ENCODE data around the gene CYP46A1.
"Not testable (repeated sequence)": the region's sequence is repeated elsewhere in the genome, so short reads cannot be mapped to it uniquely, and the experiment has no call there.

CYP46A1 gene

DNA sequence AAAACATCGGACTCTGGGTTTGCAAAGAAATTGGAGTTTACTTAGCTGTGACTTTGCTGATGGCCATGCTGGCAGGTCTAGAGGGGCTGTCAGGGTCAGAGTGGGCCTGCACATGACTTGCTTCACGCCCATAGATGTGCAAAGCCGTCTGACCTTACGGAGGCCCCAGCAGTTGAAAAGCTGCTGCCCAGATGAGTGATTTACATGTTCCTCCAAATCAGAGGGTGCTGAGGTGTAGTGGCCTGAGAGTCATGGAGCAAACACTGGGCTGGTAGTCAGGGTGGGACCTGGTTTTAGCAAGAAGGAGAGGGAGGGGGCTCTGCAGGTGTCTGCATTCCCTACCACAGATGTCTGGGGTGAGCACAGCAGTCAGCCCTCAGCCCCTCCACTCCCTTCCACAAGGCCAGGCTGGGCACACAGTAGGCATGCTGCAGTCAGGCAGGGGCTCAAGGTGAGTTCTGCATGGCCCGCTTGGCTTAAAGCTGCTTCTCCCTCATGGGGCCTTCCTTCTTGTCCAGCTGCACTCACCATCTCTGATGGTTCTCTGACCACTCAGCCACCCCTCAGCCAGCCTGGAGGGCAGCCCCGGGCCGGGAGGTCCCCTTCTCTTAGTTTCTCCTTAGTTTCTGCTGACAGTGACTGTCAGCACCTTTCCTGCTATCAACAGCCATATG lies 74.9 kb downstream of the CYP46A1 start:
- DNase-seq (ENCODE audit: low spot score), result no peak

DNA sequence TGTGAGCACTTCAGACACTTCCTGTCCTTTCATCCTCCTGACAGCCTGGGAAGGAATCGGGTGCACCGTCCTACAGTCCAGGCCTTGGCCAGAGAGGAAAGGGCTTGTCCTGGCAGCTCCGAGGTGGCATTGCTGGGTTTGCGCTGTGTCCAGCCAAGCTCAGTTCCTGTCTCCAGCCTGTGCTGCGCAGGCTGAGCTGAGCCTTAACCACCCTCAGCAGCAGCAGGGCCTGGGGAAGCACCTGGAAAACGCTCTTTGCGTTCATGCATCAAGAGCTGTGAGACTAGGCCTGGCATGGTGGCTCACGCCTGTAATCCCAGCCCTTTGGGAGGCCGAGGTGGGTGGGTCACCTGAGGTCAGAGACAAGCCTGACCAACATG lies 75.4 kb downstream of the CYP46A1 start:
- DNase-seq (ENCODE audit: low spot score), result no peak

DNA sequence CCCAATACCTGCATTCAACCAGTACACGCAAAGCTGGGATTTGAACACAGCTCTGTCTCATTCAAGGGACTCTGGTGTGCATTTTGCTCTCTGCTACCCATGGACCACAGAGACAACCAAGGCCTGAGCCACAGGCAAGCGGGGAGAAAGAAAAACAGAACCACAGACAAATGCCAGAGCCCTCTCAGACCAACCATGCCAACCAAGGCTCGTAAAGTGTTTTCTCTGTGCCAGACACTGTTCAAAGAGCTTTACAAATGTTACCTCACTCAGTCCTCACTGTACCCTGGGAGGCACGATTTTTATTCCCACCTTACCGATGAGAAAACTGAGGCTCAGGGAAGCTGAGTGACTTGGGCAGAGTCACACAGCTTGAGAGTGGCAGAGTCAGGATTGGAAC lies 76.7 kb downstream of the CYP46A1 start:
- DNase-seq (ENCODE audit: low spot score), result no peak

DNA sequence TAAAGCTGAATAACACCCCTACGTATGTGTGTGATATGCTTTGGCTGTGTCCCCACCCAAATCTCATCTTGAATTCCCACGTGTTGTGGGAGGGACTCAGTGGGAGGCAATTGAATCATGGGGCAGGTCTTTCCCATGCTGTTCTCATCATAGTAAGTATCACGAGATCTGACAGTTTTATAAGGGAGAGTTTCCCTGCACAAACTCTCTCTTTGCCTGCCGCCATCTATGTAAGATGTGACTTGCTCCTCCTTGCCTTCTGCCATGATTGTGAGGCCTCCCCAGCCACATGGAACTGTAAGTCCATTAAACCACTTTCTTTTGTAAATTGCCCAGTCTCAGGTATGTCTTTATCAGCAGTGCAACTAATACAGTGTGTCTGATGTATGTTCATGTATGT lies 78.8 kb downstream of the CYP46A1 start:
- not testable (repeated sequence) for DNase-seq (ENCODE audit: low spot score)

DNA sequence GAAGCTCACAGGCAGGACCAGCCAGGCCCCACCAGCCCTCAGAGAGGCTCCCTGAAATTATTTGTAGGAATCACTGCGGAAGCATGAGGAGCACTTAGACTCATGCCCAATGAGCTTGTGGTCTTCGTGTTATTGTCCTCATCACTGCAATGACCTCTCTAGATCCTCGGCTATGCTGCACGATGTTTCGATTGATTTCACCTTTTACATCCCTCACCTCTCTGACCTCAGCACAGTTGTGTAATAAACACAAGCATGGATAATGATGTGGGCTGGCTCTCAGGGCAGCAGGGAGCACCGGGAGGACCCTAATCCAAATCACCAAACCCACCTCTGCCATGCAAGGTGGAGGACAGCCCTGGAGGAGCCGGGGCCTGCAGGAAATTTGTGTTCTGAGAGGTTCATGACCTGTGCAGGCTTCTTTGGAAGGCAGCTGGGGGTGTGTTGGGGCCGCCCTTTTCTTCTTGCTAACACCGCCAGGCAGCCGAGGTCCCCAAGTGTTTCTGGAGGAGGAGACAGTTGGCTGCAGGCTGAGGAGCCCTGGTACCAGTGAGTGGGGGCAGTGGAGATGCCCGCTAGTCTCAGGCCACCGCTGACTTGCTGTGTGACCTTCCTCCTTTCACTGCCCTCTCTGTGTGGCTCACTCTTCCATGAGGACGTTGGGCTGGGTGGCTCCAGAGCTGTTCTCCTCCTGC lies 79.6 kb downstream of the CYP46A1 start:
- no peak for DNase-seq (ENCODE audit: low spot score)

DNA sequence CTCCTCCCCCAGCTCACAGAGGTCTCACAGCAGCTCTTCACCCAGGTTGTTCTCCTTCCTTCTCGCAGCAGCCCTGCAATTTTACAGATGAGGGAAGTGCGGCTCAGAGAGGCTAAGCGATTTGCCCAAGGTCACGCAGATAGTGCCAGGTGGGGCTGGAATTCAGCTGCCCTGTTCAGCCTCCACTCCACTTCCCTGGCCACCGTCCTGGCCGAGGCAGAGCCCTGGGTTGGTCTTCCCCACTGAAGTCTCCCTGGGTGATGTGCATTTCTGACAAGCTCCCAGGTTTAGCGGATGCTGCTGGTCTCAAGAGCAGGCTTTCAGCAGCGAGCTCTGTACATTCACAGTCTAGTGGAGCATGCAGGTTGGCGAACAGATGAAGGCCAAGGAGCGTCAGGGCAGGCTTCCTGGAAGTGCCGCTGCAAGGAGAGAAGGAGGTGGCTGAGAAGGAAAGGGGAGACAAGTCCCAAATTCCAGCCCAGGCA lies 80.2 kb downstream of the CYP46A1 start:
- no peak for DNase-seq (ENCODE audit: low spot score)

DNA sequence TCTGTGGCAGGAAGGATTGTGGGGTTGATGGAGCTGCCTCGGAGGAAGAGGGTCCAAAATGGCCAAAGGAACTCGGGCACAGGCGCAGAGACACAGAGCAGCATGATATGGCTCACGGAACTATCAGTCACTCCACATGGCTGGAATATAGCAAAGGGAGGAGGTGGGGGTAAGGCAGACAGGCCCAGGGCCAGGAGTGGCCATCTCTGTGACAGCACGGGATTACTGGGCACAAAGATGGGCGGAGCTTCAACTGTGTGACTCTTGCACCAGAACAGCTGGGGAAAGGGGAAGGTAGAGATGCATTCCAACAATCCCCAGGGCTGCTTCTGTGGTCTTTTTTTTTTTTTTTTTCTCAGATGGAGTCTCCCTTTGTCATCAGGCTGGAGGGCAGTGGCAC lies 84.3 kb downstream of the CYP46A1 start:
- DNase-seq (ENCODE audit: low spot score), result no peak

DNA sequence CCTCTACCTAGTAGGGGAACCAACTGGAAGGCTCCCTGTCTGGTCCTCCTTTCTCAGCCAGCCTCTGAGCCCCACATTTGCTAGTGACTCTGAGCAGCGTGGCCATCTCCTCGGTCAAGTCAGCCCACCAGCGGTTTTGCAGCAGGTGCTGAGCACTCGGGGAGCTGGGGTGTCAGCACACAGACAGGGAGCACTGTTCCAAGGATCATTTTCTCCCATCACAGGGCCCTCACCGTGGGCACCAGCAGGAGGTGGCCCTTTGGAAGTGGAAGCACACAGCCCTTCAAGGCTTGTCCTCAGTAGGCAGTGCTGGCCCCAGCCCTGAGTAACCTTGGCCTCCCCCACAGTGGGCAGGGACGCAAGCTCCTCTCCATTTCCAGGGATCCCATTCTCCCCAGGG lies 85.0 kb downstream of the CYP46A1 start:
- no peak for DNase-seq (ENCODE audit: low spot score)

DNA sequence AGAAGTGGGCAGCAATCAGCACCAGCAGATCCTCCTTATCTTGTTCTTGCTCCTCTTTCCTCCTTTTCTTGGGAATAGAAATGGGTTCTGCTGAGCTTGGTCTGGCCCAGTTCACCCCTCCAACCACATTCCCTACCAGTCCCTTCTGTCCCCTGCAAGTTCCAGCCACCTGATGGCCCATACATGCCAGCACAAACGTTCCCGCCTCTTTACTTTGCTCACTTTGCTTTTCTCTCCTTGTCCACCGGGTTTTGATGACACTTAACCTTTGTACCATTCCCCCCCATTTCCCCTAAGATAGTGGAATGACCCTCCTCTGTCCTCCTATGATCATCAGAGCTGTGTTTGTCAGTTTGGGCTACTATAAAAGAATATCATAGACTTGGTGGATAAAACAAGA lies 85.7 kb downstream of the CYP46A1 start:
- no peak for DNase-seq (ENCODE audit: low spot score)

DNA sequence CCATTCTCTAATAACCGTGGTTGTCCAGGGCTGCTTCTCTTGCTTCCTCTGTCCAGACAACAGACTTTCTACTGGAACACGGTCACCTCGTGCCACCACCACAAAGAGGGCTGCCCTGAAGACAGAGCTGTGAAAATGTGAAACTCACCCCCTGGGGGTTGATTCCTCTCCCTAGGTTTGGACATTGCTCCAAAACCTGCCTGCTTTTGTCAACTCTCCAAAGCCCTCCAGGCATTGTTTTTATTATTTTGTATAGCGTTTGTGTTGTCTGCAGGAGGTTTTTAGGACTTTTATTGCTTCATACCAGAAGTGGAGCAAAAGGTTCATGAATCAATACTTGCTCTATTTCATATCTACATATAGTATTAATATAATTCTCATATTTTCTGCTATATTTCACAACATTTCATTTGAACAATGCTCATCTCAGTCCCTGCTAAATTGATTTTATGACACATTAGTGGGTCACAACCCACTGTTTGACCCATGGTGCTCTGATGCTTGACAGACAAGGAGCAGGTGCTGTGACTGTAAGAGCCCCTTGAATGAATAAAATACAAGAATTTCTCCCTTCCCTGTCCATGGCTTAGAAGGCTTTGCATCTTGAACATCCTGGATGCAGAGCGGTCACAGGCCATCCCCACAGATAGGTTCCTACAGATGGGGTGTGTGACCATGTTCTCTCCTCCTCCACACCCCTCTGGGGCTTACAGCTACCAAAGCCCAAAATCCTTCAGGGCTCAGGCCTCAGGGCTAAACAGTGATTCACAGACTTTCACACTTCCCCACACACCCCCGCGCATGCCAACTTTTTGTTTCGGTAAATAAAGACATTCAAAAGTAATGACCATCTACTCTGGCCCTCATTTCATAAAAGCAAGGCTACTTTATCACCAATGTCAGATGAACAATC lies 88.5 kb downstream of the CYP46A1 start:
- DNase-seq (ENCODE audit: low spot score), result no peak

DNA sequence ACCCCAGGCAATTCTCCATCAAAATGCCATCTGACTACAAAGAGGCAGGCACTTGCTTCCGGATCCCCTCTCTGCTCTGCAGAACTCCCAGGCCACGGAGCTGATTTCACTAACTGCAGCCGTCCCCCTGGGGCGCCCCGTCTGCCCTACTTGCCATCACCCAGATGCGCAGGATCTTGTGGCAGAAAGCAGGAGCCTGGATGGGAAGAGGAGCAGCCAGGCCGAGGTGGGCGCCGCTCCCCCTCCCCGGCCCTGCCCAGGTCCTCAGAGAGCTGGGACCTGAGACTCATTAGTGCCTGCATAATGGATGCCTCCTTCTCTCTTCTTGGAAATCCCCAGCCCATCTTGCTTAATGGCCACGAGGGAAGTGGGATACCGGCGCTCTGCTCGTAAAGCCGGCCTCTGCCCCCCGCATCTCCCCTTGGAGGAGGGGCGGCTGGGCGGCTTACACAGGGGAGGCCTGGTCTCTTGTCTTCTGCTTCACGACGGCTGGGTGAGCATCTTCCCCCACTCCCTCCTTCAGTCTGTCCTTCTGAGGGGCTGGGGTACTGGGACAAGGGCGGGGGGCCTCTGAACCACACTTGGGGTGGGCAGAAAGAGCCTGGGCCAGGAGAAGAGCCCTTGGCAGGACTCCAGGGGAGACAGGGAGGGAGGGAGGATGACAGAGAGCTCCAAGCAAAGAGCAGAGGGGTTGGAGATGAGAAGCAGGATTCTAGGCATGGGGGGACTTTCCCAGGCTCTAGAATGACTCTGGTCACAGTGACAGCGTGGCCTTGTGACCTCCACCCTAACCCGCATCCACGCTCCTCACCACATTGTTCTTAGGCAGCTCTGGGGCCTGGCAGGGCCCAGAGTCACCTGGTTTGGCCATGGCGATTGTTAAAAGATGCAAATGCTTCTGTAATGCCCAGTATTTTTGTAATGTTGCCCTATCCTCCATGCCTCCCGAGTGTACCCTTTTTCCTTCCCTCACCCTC lies 89.7 kb downstream of the CYP46A1 start:
- no peak for DNase-seq (ENCODE audit: low spot score)

DNA sequence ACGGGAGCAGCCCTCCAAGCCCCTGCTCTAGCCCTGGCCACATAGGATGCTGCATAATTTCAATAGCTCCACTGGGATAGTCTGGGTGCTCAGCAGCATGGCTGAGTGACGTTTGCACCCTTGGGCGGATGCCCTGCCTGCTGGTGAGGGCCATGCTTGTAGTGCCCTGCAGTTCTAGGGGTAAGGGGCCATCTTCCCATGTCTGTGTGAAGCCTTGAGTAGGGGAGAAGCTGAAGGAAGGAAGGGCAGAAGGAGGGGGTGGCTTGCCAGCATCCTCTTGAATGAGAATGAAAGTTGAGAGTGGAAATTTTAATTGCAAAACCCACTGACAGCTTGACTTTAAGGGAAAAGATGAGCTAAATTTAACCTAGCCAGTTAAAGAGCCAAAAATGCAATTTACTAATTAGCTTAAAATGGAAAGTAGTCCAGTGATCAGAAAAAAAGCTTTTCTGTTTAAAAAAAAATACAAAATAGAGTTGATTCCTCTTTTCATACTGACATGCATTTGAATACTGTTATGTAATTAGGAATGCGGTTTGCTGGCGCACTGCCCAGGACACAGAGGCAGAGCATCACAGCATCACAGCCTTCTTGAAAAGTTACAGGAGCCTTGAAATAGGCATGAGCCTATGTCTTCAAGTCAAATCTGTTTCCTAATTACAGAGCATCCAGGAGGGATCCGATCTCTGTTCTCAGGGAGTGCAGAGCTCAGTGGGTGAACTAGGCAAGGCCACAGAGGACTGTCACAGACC lies 90.6 kb downstream of the CYP46A1 start:
- DNase-seq (ENCODE audit: low spot score), result no peak

DNA sequence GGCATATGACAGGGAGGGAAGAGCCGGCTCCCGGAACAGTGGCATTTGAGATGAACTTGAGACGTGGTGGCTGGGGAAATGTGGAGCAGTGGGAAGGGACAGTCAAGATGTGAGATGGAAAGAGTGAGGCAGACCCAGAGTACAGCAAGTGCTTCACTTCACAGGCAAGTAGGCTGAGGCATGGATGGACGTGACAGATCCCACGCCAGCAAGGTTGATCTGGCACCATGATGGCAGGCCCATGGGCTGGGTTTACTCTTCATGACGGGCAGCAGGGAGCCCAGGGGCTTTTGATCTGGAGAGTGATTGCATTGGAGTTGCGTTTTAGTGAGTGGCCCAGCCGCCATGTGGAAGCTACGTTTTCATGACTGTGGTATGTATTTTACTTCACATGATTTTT lies 91.3 kb downstream of the CYP46A1 start:
- no peak for DNase-seq (ENCODE audit: low spot score)

All from activated CD4-positive, alpha-beta T cell treated with anti-CD3 and anti-CD28 coated beads, Interleukin-2, Interleukin-4, amounts not matched to agents 100 ng/mL and 50 ng/mL, durations not matched to agents 16 hours and 8 hours (primary cell).